GM19193 (cell line): Measurements from ENCODE around the gene TMPRSS6.

Experiments
- POLR2A ChIP-seq: IDR thresholded peaks from 4 replicates; pipeline ENCODE4 v1.6.1; 2011; ENCODE audit not compliant: insufficient read depth, insufficient read length; ENCODE audit errors: extremely low read depth

Gene TMPRSS6

GRCh38 chr22:37016134-37016910, 93.2 kb downstream of the TMPRSS6 start:
- TF ChIP-seq POLR2A, result no peak

GRCh38 chr22:37015587-37015878, 94.0 kb downstream of the TMPRSS6 start:
- TF ChIP-seq POLR2A, result no peak
